ENCODE data around the gene FGD4. TPM values are rescaled to one million over a fixed set of nuclear protein-coding genes. Genes with fewer than 3 reads are reported as not detected.

FGD4 gene
- total RNA-seq, 1 experiment from 2014 or later, result 39.7 TPM

DNA sequence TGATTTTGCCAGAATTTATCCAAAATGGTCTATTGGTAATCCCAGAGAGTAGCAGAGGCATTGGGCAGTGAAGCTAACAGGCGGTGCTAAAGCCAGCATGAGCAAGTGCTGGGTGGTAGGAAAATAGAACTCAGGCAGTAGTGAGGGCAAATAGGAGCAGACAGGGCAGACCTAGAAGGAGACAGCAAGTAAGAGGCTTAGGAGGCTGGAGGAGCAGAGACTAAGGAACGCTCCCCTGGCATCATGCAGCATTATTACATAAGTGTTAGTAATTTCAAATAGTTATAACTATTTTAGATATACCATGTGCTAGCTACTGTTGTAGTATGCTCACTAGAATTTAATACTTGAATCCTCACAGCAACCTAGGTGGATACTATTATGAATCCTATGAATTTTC, 151.7 kb downstream of the FGD4 start:
- Mint-ChIP-seq H3K36me3 (peaks cover 3% of the 10 kb centered on the region; the same call in 1 of the 2 replicates), H3K4me1 (peaks cover 28% of the 10 kb centered on the region), H3K27me3 (ENCODE audit: low read depth) (no peaks in the 10 kb centered on the region), H3K27ac (peak overlapping the region; percentile 78), H3K9me3 (no peaks in the 10 kb centered on the region), H3K4me3 (no peak overlapping the region)
- CTCF ChIA-PET, result no interaction called here
- ATAC-seq, result no peak
- TF ChIP-seq, protein P1, sequence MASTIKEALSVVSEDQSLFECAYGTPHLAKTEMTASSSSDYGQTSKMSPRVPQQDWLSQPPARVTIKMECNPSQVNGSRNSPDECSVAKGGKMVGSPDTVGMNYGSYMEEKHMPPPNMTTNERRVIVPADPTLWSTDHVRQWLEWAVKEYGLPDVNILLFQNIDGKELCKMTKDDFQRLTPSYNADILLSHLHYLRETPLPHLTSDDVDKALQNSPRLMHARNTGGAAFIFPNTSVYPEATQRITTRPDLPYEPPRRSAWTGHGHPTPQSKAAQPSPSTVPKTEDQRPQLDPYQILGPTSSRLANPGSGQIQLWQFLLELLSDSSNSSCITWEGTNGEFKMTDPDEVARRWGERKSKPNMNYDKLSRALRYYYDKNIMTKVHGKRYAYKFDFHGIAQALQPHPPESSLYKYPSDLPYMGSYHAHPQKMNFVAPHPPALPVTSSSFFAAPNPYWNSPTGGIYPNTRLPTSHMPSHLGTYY (CRISPR knock-in tag; IDR thresholded peaks at IDR 0.05), result no peak
- TF ChIP-seq TP53 (CRISPR knock-in tag; IDR thresholded peaks at IDR 0.05) (no peak), TEAD4 (CRISPR knock-in tag; IDR thresholded peaks at IDR 0.05) (no peak), ETV6 (CRISPR knock-in tag; IDR thresholded peaks at IDR 0.05) (no peak), TCF7 (CRISPR knock-in tag; IDR thresholded peaks at IDR 0.05; ENCODE audit: low read depth) (no peak), ESRRA (CRISPR knock-in tag; IDR thresholded peaks at IDR 0.05; ENCODE audit: borderline replicate concordance) (no peak), MXD4 (CRISPR knock-in tag; IDR thresholded peaks at IDR 0.05; ENCODE audit: borderline replicate concordance) (no peak)
- TF ChIP-seq, protein P2, sequence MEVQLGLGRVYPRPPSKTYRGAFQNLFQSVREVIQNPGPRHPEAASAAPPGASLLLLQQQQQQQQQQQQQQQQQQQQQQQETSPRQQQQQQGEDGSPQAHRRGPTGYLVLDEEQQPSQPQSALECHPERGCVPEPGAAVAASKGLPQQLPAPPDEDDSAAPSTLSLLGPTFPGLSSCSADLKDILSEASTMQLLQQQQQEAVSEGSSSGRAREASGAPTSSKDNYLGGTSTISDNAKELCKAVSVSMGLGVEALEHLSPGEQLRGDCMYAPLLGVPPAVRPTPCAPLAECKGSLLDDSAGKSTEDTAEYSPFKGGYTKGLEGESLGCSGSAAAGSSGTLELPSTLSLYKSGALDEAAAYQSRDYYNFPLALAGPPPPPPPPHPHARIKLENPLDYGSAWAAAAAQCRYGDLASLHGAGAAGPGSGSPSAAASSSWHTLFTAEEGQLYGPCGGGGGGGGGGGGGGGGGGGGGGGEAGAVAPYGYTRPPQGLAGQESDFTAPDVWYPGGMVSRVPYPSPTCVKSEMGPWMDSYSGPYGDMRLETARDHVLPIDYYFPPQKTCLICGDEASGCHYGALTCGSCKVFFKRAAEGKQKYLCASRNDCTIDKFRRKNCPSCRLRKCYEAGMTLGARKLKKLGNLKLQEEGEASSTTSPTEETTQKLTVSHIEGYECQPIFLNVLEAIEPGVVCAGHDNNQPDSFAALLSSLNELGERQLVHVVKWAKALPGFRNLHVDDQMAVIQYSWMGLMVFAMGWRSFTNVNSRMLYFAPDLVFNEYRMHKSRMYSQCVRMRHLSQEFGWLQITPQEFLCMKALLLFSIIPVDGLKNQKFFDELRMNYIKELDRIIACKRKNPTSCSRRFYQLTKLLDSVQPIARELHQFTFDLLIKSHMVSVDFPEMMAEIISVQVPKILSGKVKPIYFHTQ (CRISPR knock-in tag; IDR thresholded peaks at IDR 0.05), result no peak
- POLR2A ChIA-PET, result no interaction called here
- DNase-seq (ENCODE audit: low spot score), result no peak

- H3K27me3 Mint-ChIP-seq (ENCODE audit: low read depth), result no peaks in the 10 kb centered on the region
- no peak for ATAC-seq
- no peak overlapping the region for H3K27ac Mint-ChIP-seq
- peaks cover 32% of the 10 kb centered on the region for H3K4me1 Mint-ChIP-seq
- peaks cover 6% of the 10 kb centered on the region for H3K9me3 Mint-ChIP-seq
- no peak overlapping the region for H3K4me3 Mint-ChIP-seq
- POLR2A ChIA-PET, result no interaction called here
- TF ChIP-seq MLX (CRISPR knock-in tag; IDR thresholded peaks at IDR 0.05) (no peak), FOXK1 (CRISPR knock-in tag; IDR thresholded peaks at IDR 0.05) (no peak), ZNF219 (CRISPR knock-in tag; IDR thresholded peaks at IDR 0.05; ENCODE audit: borderline replicate concordance) (no peak), EMX1 (CRISPR knock-in tag; IDR thresholded peaks at IDR 0.05) (no peak), NR3C1 (CRISPR knock-in tag; conservative IDR thresholded peaks at IDR 0.05; ENCODE audit: low read depth) (no peak), CREB1 (CRISPR knock-in tag; IDR thresholded peaks at IDR 0.05) (no peak), STAT6 (CRISPR knock-in tag; conservative IDR thresholded peaks at IDR 0.05; ENCODE audit: low read depth) (no peak), ZMAT4 (CRISPR knock-in tag; IDR thresholded peaks at IDR 0.05) (no peak)
- TF ChIP-seq, protein P3, sequence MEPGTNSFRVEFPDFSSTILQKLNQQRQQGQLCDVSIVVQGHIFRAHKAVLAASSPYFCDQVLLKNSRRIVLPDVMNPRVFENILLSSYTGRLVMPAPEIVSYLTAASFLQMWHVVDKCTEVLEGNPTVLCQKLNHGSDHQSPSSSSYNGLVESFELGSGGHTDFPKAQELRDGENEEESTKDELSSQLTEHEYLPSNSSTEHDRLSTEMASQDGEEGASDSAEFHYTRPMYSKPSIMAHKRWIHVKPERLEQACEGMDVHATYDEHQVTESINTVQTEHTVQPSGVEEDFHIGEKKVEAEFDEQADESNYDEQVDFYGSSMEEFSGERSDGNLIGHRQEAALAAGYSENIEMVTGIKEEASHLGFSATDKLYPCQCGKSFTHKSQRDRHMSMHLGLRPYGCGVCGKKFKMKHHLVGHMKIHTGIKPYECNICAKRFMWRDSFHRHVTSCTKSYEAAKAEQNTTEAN (CRISPR knock-in tag; IDR thresholded peaks at IDR 0.05), result no peak
- peaks cover 15% of the 10 kb centered on the region for H3K36me3 Mint-ChIP-seq
- no peak for DNase-seq (ENCODE audit: low spot score)
- CTCF ChIA-PET, result no interaction called here
Observed at GRCh38 chr12:32558903-32559302, 159.5 kb downstream of the FGD4 start.

All from WTC11 (cell line).